GM08714 (cell line): ENCODE results near the gene RETREG2.
"Not testable (repeated sequence)": the region's sequence is repeated elsewhere in the genome, so short reads cannot be mapped to it uniquely, and the experiment has no call there.

Experiments used
- H3K4me3 ChIP-seq: fragments of 200-500 bp; sonication (Bioruptor generic); 2 replicates; pipeline ENCODE4 v1.5.1; 2014; ENCODE audit warnings: mild to moderate bottlenecking, low read length, inconsistent platforms
- ZNF274 ChIP-seq: IDR thresholded peaks from 2 replicates; pipeline ENCODE4 v1.6.1; 2012; ENCODE audit warnings: mild to moderate bottlenecking, low read depth, low read length

RETREG2 gene

GRCh38 chr2:219197388-219197787 lies 19.3 kb downstream of the RETREG2 start:
- TF ChIP-seq ZNF274: no peak

GRCh38 chr2:219198974-219199373 lies 20.9 kb downstream of the RETREG2 start:
- H3K4me3 ChIP-seq: no peak overlapping the region
- TF ChIP-seq ZNF274: no peak

More at GRCh38 chr2:219197388-219197787, 19.3 kb downstream of the RETREG2 start:
- no peak overlapping the region for H3K4me3 ChIP-seq

- no peak for TF ChIP-seq ZNF274
- H3K4me3 ChIP-seq: no peak overlapping the region
These were observed 21.6 kb downstream of the RETREG2 start for GRCh38 chr2:219199470-219200211.

GRCh38 chr2:219200502-219201326 lies 22.6 kb downstream of the RETREG2 start:
- not testable (repeated sequence) for H3K4me3 ChIP-seq

GRCh38 chr2:219201331-219201730 lies 23.3 kb downstream of the RETREG2 start:
- not testable (repeated sequence) for H3K4me3 ChIP-seq

- no peak overlapping the region for H3K4me3 ChIP-seq
- no peak for TF ChIP-seq ZNF274
These were observed 26.5 kb downstream of the RETREG2 start for GRCh38 chr2:219204425-219205164.

- no peak for TF ChIP-seq ZNF274
- H3K4me3 ChIP-seq: no peak overlapping the region
These were observed 27.1 kb downstream of the RETREG2 start for GRCh38 chr2:219205165-219205538.

GRCh38 chr2:219205981-219206327 lies 27.9 kb downstream of the RETREG2 start:
- H3K4me3 ChIP-seq: peak overlapping the region; percentile 78; the same call in 1 of the 2 replicates
- no peak for TF ChIP-seq ZNF274

- TF ChIP-seq ZNF274: no peak
- H3K4me3 ChIP-seq: peak within 1 kb of the TSS; percentile 78
These were observed 28.5 kb downstream of the RETREG2 start, which contains the start of gene ZFAND2B for GRCh38 chr2:219206328-219207133. ZFAND2B (plus strand) TSS chr2:219206782; CDS start chr2:219206988, 206 bp downstream.

GRCh38 chr2:219207134-219207883 lies 29.2 kb downstream of the RETREG2 start:
- peak overlapping the region; percentile 55; the same call in 1 of the 2 replicates for H3K4me3 ChIP-seq
- TF ChIP-seq ZNF274: no peak

- no peak overlapping the region for H3K4me3 ChIP-seq
- no peak for TF ChIP-seq ZNF274
These were observed 30.0 kb downstream of the RETREG2 start for GRCh38 chr2:219207884-219208740.

- no peak for TF ChIP-seq ZNF274
These were observed 31.4 kb downstream of the RETREG2 start for GRCh38 chr2:219209236-219210195.

More at GRCh38 chr2:219209236-219210195, 31.4 kb downstream of the RETREG2 start:
- no peak overlapping the region for H3K4me3 ChIP-seq
